Omental fat pad (tissue), 4 donors: ENCODE data around the gene PLEKHN1. TPM values are rescaled to one million over a fixed set of nuclear protein-coding genes. Genes with fewer than 3 reads are reported as not detected.
A peak's percentile ranks its signal among the peaks of the same experiment; 100 is the strongest.
"Not testable (repeated sequence)": the region's sequence is repeated elsewhere in the genome, so short reads cannot be mapped to it uniquely, and the experiment has no call there.

Experiments used
- ATAC-seq: fragments of 150-250 bp; one replicate; pipeline ENCODE4 v1.9.1; 2016; ENCODE audit warnings: mild to moderate bottlenecking, moderate library complexity; ENCODE audit not compliant: low FRiP score
- DNase-seq: peaks from one replicate; pipeline ENCODE4 v3.0.0-alpha.2; 2019; ENCODE audit warnings: low spot score
- total RNA-seq, 4 donors: library from RNA; depleted of rRNA; stranded (reverse); fragments of >200 nt; gene quantifications; one replicate each; pipeline ENCODE4 v1.1.0, GENCODE V29; 2016
- TF ChIP-seq, protein P1 (sequence below), 3 donors: fragments of 450-650 bp; IDR thresholded peaks; one replicate each; pipeline ENCODE4 v1.5.1; 2016 to 2017; ENCODE audit warnings: antibody characterized with exemption in 3 of 3, mild to moderate bottlenecking in 3 of 3, moderate library complexity in 2 of 3

PLEKHN1 gene
- total RNA-seq, 4 donors from 2014 or later, result 0.19 to 0.48 (median 0.25) TPM; not detected in 1

DNA sequence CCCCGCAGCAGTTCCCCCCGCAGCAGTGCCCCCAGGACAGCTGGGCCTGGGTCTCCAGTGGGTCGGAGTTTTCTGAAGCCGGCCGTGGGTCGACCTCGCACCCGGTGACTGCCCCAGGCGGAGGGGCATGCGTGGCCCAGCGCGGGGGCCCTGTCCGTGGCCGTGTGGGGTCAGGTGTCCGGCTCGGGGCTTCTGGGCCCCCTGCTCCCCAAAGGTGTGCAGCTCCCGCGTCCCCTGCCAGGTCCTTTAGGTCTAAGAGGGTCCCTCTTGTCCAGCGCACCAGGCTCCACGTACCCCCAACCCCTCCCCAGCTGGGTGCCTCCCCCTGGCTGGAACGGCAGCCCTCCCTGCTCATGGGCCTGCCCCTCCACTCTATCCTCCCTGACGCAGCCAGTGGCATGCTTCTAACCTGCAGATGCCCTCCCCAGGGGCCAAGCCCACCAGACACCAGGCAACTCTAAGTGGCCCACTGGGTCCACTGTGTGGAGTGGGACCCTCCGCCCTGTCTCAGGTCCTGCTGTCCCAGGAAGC is 39.6 kb downstream of the PLEKHN1 start:
- ATAC-seq (no peak), DNase-seq (no peak)
- TF ChIP-seq, protein P1, sequence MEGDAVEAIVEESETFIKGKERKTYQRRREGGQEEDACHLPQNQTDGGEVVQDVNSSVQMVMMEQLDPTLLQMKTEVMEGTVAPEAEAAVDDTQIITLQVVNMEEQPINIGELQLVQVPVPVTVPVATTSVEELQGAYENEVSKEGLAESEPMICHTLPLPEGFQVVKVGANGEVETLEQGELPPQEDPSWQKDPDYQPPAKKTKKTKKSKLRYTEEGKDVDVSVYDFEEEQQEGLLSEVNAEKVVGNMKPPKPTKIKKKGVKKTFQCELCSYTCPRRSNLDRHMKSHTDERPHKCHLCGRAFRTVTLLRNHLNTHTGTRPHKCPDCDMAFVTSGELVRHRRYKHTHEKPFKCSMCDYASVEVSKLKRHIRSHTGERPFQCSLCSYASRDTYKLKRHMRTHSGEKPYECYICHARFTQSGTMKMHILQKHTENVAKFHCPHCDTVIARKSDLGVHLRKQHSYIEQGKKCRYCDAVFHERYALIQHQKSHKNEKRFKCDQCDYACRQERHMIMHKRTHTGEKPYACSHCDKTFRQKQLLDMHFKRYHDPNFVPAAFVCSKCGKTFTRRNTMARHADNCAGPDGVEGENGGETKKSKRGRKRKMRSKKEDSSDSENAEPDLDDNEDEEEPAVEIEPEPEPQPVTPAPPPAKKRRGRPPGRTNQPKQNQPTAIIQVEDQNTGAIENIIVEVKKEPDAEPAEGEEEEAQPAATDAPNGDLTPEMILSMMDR (IDR thresholded peaks at IDR 0.05), result no peak

DNA sequence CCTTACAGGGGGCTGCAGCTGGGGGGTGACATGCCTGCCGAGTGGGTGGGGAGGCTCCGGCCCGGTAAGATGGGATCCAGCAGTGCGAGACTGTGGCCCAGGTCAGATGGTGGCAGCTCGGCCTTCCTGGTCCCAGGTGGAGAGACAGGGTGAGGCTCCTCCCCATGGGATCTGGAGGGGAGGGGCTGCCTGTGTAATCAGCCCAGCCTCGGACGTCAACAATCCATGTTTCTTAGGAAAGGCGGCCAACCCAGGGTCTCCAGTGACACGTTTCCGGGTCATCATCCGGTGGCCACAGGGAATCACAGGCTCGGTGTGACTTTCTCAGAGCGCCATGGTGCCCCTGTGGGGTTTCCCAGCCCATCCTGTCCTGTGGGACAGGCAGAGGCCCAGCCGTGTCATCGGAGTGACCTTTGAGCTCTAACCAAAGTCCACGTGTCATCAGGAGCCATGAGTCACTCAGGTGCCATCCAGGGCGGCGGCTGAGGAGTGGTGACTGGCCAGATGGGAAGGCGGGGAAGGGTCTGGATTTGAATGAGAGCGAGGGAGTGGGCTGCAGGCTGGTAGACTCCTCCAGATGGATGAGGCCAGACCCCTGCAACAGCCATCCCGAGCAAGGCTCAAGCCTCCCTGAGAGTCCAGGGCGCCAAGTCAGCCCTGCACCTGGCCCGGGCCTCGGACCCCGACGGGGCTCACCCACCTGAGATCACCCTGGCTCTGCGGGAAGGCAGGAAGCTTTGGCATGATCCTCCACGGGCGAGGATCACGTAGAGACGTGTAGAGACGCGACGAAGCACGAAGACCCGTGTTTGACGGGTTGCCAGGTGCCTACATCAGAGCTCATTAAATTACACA is 40.2 kb downstream of the PLEKHN1 start:
- TF ChIP-seq, protein P1 (IDR thresholded peaks at IDR 0.05), result no peak
- ATAC-seq (no peak), DNase-seq (no peak)

DNA sequence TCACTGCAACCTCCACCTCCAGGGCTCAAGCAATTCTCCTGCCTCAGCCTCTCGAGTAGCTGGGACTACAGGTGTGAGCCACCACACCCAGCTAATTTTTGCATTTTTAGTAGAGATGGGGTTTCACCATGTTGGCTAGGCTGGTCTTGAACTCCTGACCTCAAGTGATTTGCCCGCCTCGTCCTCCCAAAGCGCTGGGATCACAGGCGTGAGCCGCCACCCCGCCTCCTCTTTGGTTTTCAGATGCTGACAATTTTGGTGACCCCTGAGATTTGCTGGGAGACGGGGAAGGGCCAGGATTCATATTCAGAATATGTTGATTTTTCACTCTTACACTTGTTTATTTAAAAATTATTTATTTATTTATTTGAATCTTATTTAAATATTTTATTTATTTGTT is 43.8 kb downstream of the PLEKHN1 start:
- not testable (repeated sequence) for ATAC-seq

DNA sequence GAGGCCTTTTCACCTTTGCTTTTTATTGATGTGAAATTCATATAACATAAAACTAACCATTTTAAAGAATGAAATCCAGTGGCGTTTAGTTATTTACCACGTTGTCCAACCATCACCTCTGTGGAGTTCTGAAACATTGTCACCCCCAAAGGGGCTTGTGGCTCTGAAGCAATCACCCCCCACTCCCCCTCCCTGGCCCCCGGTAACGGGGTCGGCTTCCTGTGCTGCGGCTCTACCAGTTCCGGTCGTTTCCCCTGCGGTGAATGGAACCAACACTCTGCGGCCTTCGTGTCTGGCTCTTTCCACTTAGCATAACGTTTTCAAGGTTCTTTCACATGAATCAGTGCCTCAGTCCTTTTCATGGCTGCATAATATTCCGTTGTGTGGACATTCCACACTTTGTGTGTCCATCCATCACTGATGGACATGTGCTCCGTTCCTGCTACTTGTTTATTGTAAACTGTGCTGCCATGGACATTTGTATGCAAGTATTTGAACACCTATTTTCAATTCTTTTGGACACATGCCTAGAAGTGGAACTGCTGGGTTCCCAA is 45.2 kb downstream of the PLEKHN1 start:
- ATAC-seq, result no peak
- TF ChIP-seq, protein P1 (IDR thresholded peaks at IDR 0.05), result no peak
- no peak for DNase-seq

More for the DNA sequence above, 43.8 kb downstream of the PLEKHN1 start:
- not testable (repeated sequence) for DNase-seq

DNA sequence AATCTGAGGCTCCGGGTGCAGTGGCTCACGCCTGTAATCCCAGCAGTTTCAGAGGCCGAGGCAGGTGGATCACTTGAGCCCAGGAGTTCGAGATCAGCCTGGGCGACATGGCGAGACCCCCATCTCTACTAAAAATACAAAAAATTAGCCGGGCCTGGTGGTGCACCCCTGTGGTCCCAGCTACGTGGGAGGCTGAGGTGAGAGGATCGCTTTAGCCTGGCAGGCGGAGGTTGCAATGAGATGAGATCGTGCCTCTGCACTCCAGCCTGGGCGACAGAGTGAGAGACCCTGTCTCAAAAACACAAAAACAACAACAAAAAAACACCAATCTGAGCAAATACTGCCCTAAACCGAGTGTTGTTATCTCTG is 46.4 kb downstream of the PLEKHN1 start:
- ATAC-seq, DNase-seq: not testable (repeated sequence)

DNA sequence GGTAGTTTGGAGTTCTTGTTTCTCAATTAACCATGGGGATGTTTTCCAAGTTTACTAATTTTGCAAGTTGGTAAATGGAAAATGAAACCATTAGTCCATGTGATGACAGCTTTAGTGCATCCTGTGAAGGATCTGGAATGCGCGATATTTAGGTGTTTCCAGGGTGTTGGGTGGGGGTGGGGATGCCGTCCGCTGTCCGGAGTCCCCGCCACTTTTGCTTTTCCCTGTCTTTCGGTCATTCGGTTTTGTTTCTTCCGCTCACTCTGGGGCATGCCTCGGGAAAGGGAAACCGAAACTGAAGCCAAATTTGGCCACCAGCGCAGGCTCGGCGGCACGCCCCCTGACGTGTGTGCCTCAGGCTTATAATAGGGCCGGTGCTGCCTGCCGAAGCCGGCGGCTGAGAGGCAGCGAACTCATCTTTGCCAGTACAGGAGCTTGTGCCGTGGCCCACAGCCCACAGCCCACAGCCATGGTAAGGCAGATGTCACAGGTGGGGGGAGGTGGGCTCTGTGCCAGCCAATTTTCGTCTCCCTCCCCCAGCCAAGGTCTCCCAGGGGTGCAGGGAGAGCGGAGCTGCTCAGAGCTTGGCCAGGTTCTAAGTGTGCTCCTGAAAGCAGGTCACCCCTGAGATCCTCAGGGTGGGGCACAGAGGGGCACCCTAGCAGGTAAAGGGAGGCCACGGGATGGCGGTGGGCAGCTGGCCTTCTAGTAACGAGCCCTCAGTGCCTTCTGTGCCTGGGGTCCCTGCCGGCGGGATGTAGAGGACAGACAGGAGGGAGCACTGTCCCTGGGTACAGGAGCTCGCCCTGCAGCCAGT is 47.0 kb downstream of the PLEKHN1 start, which contains the start of gene ISG15:
Gene ISG15, plus strand, starts transcription at position 393 of the 817 bp plus-strand sequence. Its CDS starts 77 bp downstream, at position 470.
- ATAC-seq (peak; percentile 95), DNase-seq (peak; percentile 58)
- TF ChIP-seq, protein P1 (IDR thresholded peaks at IDR 0.05), result no peak

DNA sequence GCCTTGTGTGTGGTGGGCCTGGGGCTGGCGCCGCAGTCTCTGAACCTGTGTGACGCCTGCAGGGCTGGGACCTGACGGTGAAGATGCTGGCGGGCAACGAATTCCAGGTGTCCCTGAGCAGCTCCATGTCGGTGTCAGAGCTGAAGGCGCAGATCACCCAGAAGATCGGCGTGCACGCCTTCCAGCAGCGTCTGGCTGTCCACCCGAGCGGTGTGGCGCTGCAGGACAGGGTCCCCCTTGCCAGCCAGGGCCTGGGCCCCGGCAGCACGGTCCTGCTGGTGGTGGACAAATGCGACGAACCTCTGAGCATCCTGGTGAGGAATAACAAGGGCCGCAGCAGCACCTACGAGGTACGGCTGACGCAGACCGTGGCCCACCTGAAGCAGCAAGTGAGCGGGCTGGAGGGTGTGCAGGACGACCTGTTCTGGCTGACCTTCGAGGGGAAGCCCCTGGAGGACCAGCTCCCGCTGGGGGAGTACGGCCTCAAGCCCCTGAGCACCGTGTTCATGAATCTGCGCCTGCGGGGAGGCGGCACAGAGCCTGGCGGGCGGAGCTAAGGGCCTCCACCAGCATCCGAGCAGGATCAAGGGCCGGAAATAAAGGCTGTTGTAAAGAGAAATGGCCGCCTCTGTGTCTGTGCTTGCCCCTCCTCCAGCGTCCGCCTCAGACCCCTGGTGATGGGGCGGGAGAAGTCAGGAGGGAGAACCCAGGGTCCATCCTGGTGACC is 47.8 kb downstream of the PLEKHN1 start:
- peak; percentile 13 for ATAC-seq
- TF ChIP-seq, protein P1 (IDR thresholded peaks at IDR 0.05), result no peak
- no peak for DNase-seq
